Hepatocyte (in vitro differentiated cells): Measurements from ENCODE around the gene JKAMP.

Experiments
- EZH2 ChIP-seq: fragments of 200-600 bp; sonication (generic); IDR thresholded peaks from 2 replicates; pipeline ENCODE4 v1.6.1; 2016; ENCODE audit warnings: antibody characterized with exemption, mild to moderate bottlenecking, borderline replicate concordance
- EZH2phosphoT487 ChIP-seq: fragments of 200-600 bp; sonication (generic); IDR thresholded peaks from one replicate; pipeline ENCODE4 v1.6.1; 2018; ENCODE audit warnings: antibody characterized with exemption, mild to moderate bottlenecking, low read depth, moderate library complexity; ENCODE audit not compliant: unreplicated experiment, severe bottlenecking
- TF ChIP-seq, protein P1 (sequence below): fragments of 200-600 bp; sonication (generic); IDR thresholded peaks from 2 replicates; pipeline ENCODE4 v1.5.1; 2016; ENCODE audit warnings: antibody characterized with exemption, mild to moderate bottlenecking; ENCODE audit not compliant: poor library complexity

GRCh38 chr14:59475709-59476108, 8.6 kb upstream of the JKAMP start:
- TF ChIP-seq, protein P1, sequence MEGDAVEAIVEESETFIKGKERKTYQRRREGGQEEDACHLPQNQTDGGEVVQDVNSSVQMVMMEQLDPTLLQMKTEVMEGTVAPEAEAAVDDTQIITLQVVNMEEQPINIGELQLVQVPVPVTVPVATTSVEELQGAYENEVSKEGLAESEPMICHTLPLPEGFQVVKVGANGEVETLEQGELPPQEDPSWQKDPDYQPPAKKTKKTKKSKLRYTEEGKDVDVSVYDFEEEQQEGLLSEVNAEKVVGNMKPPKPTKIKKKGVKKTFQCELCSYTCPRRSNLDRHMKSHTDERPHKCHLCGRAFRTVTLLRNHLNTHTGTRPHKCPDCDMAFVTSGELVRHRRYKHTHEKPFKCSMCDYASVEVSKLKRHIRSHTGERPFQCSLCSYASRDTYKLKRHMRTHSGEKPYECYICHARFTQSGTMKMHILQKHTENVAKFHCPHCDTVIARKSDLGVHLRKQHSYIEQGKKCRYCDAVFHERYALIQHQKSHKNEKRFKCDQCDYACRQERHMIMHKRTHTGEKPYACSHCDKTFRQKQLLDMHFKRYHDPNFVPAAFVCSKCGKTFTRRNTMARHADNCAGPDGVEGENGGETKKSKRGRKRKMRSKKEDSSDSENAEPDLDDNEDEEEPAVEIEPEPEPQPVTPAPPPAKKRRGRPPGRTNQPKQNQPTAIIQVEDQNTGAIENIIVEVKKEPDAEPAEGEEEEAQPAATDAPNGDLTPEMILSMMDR: no peak
- no peak for TF ChIP-seq EZH2
- TF ChIP-seq EZH2phosphoT487: no peak
